Right lobe of liver (tissue), 4 donors: Measurements from ENCODE around the gene PSME2.

Experiments
- POLR2A ChIP-seq: fragments of 450-650 bp; IDR thresholded peaks from one replicate; pipeline ENCODE4 v1.6.1; 2017; ENCODE audit warnings: antibody characterized with exemption, mild to moderate bottlenecking
- TF ChIP-seq, protein P1 (sequence below), 4 donors: fragments of 200-600 bp in 3 of 4; fragments of 450-650 bp in 1 of 4; IDR thresholded peaks; one replicate each; pipeline versions ENCODE4 v1.5.1 to v1.8.0; 2016 to 2022; ENCODE audit warnings: antibody characterized with exemption in 4 of 4, mild to moderate bottlenecking in 2 of 4
- donor health status: DM: no; HTN: no; CAD: no.
- donor health status: DM: no; HTN: no; CAD: no.
- donor health status: DM: no; HTN: yes; CAD: no.

DNA sequence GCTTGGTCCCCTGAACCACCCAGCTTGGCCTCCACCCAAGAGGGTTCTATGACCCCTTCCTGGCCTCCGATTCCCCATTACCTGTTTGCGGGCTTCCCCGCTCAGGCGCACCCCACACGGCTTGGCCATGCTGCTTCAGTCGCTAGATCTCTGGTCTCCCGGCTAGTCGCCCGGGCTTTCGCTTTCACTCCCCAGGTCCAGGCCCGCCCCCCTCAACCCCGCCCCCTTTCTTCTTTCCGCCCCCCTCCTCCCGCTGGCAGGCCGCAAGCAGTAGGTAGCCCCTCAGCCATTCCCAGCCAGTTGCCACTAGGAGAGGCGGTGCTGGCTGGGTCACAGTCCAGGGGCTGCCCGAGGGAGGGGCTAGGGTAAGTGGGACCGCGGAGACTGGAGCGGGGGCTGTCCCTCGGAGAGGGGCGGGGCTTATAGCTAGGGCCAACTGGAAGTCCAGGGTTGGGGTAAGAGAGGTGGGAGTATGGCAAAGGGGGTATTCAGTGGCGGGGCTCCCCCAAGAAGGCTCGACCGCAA is at the start of gene PSME2:
- TF ChIP-seq, protein P1, sequence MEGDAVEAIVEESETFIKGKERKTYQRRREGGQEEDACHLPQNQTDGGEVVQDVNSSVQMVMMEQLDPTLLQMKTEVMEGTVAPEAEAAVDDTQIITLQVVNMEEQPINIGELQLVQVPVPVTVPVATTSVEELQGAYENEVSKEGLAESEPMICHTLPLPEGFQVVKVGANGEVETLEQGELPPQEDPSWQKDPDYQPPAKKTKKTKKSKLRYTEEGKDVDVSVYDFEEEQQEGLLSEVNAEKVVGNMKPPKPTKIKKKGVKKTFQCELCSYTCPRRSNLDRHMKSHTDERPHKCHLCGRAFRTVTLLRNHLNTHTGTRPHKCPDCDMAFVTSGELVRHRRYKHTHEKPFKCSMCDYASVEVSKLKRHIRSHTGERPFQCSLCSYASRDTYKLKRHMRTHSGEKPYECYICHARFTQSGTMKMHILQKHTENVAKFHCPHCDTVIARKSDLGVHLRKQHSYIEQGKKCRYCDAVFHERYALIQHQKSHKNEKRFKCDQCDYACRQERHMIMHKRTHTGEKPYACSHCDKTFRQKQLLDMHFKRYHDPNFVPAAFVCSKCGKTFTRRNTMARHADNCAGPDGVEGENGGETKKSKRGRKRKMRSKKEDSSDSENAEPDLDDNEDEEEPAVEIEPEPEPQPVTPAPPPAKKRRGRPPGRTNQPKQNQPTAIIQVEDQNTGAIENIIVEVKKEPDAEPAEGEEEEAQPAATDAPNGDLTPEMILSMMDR (IDR thresholded peaks at IDR 0.05) = no peak
- TF ChIP-seq POLR2A = peak; percentile 22
